SK-N-SH treated with all-trans-retinoic acid at 6 μM for 48 hours (cell line): ENCODE data around the gene SIPA1.

Experiments used
- ARNTL ChIP-seq: fragments of 450-650 bp; formaldehyde crosslinking; IDR thresholded peaks from 2 replicates; pipeline ENCODE4 v1.5.0; 2020; ENCODE audit warnings: low read depth, mild to moderate bottlenecking, moderate library complexity, borderline replicate concordance
- CREB5 ChIP-seq: fragments of 250-450 bp; sonication (Bioruptor Pico); IDR thresholded peaks from 2 replicates; pipeline ENCODE4 v1.5.1; 2020; ENCODE audit warnings: low read depth, mild to moderate bottlenecking, moderate library complexity
- CSDC2 ChIP-seq: fragments of 250-450 bp; sonication (Bioruptor Pico); IDR thresholded peaks from 2 replicates; pipeline ENCODE4 v1.5.0; 2020; ENCODE audit warnings: mild to moderate bottlenecking, moderate library complexity
- ESRRG ChIP-seq: fragments of 250-450 bp; sonication (Bioruptor Pico); IDR thresholded peaks from 2 replicates; pipeline ENCODE4 v1.6.1; 2021; ENCODE audit warnings: mild to moderate bottlenecking
- GLIS3 ChIP-seq: fragments of 250-450 bp; sonication (Bioruptor Pico); IDR thresholded peaks from 2 replicates; pipeline ENCODE4 v1.5.0; 2020; ENCODE audit warnings: mild to moderate bottlenecking, moderate library complexity
- ISL1 ChIP-seq: fragments of 250-450 bp; sonication (Bioruptor Pico); IDR thresholded peaks from 2 replicates; pipeline ENCODE4 v2.1.2; 2022; ENCODE audit warnings: mild to moderate bottlenecking, moderate library complexity
- OSR1 ChIP-seq: fragments of 250-450 bp; sonication (Bioruptor Pico); IDR thresholded peaks from 2 replicates; pipeline ENCODE4 v1.8.0; 2022; ENCODE audit warnings: moderate library complexity, mild to moderate bottlenecking, inconsistent platforms
- PATZ1 ChIP-seq: fragments of 250-450 bp; sonication (Bioruptor Pico); IDR thresholded peaks from 2 replicates; pipeline ENCODE4 v1.8.0; 2020; ENCODE audit warnings: mild to moderate bottlenecking, moderate library complexity, borderline replicate concordance
- RARB ChIP-seq: fragments of 250-450 bp; sonication (Bioruptor Pico); IDR thresholded peaks from 2 replicates; pipeline ENCODE4 v1.8.0; 2021; ENCODE audit warnings: mild to moderate bottlenecking, moderate library complexity
- ZC3H10 ChIP-seq: fragments of 250-450 bp; sonication (Bioruptor Pico); IDR thresholded peaks from 2 replicates; pipeline ENCODE4 v1.5.1; 2021; ENCODE audit warnings: mild to moderate bottlenecking, moderate library complexity
- ZFP3 ChIP-seq: fragments of 250-450 bp; sonication (Bioruptor Pico); IDR thresholded peaks from 2 replicates; pipeline ENCODE4 v1.5.0; 2020; ENCODE audit warnings: mild to moderate bottlenecking, moderate library complexity
- ZFP30 ChIP-seq: fragments of 450-650 bp; formaldehyde crosslinking; IDR thresholded peaks from 2 replicates; pipeline ENCODE4 v1.5.0; 2022; ENCODE audit warnings: mild to moderate bottlenecking, moderate library complexity

- TF ChIP-seq ISL1 (CRISPR knock-in tag) = no peak
- no peak for TF ChIP-seq PATZ1 (CRISPR knock-in tag)
- TF ChIP-seq ESRRG (CRISPR knock-in tag) = no peak
- TF ChIP-seq RARB (CRISPR knock-in tag) = no peak
- TF ChIP-seq GLIS3 (CRISPR knock-in tag) = no peak
- TF ChIP-seq OSR1 (CRISPR knock-in tag) = no peak
- TF ChIP-seq CREB5 (CRISPR knock-in tag) = no peak
- no peak for TF ChIP-seq ARNTL (CRISPR knock-in tag)
- no peak for TF ChIP-seq ZC3H10 (CRISPR knock-in tag)
- TF ChIP-seq CSDC2 (CRISPR knock-in tag) = no peak
- no peak for TF ChIP-seq ZFP3
- TF ChIP-seq ZFP30 (CRISPR knock-in tag) = no peak
These were observed 24.6 kb upstream of the SIPA1 start for GRCh38 chr11:65613091-65613928.
